Neutrophil (primary cell): ENCODE measurements around the gene TSEN34.

ENCODE experiments used
- H3K27ac ChIP-seq: fragments of 200-600 bp; sonication (generic); 2 replicates; pipeline ENCODE4 v1.5.1; 2016; ENCODE audit warnings: mild to moderate bottlenecking, moderate library complexity
- H3K27me3 ChIP-seq: fragments of 200-600 bp; sonication (generic); 2 replicates; pipeline ENCODE4 v1.6.0; 2016; ENCODE audit warnings: mild to moderate bottlenecking
- H3K36me3 ChIP-seq: fragments of 200-600 bp; sonication (generic); 2 replicates; pipeline ENCODE4 v1.5.1; 2017
- H3K4me1 ChIP-seq, 2 experiments: fragments of 200-600 bp in 1 of 2; sonication (generic) in 1 of 2; 1 replicate in 1 of 2; 2 replicates in 1 of 2; pipeline versions ENCODE4 v1.5.1 to v1.6.1; 2013 to 2016; ENCODE audit warnings: low read depth in 1 of 2, low read length in 1 of 2, mild to moderate bottlenecking in 1 of 2, moderate library complexity in 1 of 2; ENCODE audit not compliant: control insufficient read depth in 1 of 2, insufficient read depth in 1 of 2
- H3K4me3 ChIP-seq, 2 experiments: fragments of 200-600 bp in 1 of 2; sonication (generic) in 1 of 2; 1 replicate in 1 of 2; 2 replicates in 1 of 2; pipeline ENCODE4 v1.5.1; 2013 to 2016; ENCODE audit warnings: low read depth in 1 of 2, low read length in 1 of 2, mild to moderate bottlenecking in 1 of 2, moderate library complexity in 1 of 2
- H3K9me3 ChIP-seq: fragments of 200-600 bp; sonication (generic); 2 replicates; pipeline ENCODE4 v1.5.1; 2016
- CTCF ChIP-seq: fragments of 200-600 bp; sonication (generic); IDR thresholded peaks from 2 replicates; pipeline ENCODE4 v1.5.1; 2016; ENCODE audit warnings: antibody characterized with exemption

TSEN34 gene

GRCh38 chr19:54153731-54154326 is 37.3 kb upstream of the TSEN34 start:
- no peaks in the 10 kb centered on the region for H3K9me3 ChIP-seq
- no peak overlapping the region for H3K4me3 ChIP-seq
- TF ChIP-seq CTCF: no peak
- H3K27ac ChIP-seq: peak overlapping the region; percentile 52
- no peaks in the 10 kb centered on the region for H3K27me3 ChIP-seq
- H3K4me1 ChIP-seq: peaks cover 13 to 14% of the 10 kb centered on the region in 2 experiments
- peaks cover 94% of the 10 kb centered on the region for H3K36me3 ChIP-seq

GRCh38 chr19:54154603-54155345 is 36.3 kb upstream of the TSEN34 start:
- H3K36me3 ChIP-seq: peaks cover 85% of the 10 kb centered on the region
- H3K27ac ChIP-seq: peak overlapping the region; percentile 52
- H3K4me3 ChIP-seq: no peak overlapping the region
- H3K27me3 ChIP-seq: no peaks in the 10 kb centered on the region
- TF ChIP-seq CTCF: no peak
- peaks cover 18 to 19% of the 10 kb centered on the region in 2 experiments for H3K4me1 ChIP-seq
- H3K9me3 ChIP-seq: no peaks in the 10 kb centered on the region

- Histone ChIP-seq H3K27ac (no peak overlapping the region), H3K36me3 (peaks cover 76% of the 10 kb centered on the region), H3K27me3 (no peaks in the 10 kb centered on the region), H3K4me3 (no peak overlapping the region), H3K9me3 (no peaks in the 10 kb centered on the region), H3K4me1 (peaks cover 22% of the 10 kb centered on the region in 2 experiments)
- TF ChIP-seq CTCF: no peak
Observed at GRCh38 chr19:54155694-54156093, 35.4 kb upstream of the TSEN34 start.

GRCh38 chr19:54156490-54156889 is 34.6 kb upstream of the TSEN34 start:
- Histone ChIP-seq H3K27ac (no peak overlapping the region), H3K4me3 (no peak overlapping the region), H3K27me3 (no peaks in the 10 kb centered on the region), H3K4me1 (peaks cover 28 to 29% of the 10 kb centered on the region in 2 experiments), H3K36me3 (peaks cover 68% of the 10 kb centered on the region), H3K9me3 (no peaks in the 10 kb centered on the region)
- TF ChIP-seq CTCF: no peak

GRCh38 chr19:54156953-54157352 is 34.2 kb upstream of the TSEN34 start:
- no peaks in the 10 kb centered on the region for H3K27me3 ChIP-seq
- H3K27ac ChIP-seq: no peak overlapping the region
- H3K4me3 ChIP-seq: no peak overlapping the region
- TF ChIP-seq CTCF: no peak
- H3K36me3 ChIP-seq: peaks cover 63% of the 10 kb centered on the region
- H3K4me1 ChIP-seq: peaks cover 32 to 34% of the 10 kb centered on the region in 2 experiments
- no peaks in the 10 kb centered on the region for H3K9me3 ChIP-seq
